Activated CD4-positive, alpha-beta T cell treated with anti-CD3 and anti-CD28 coated beads, Interleukin-2, Interleukin-4, amounts not matched to agents 100 ng/mL and 50 ng/mL, durations not matched to agents 16 hours and 8 hours (primary cell): Measurements from ENCODE around the gene CYP2J2.
"Not testable (repeated sequence)": the region's sequence is repeated elsewhere in the genome, so short reads cannot be mapped to it uniquely, and the experiment has no call there.

Source experiments
- DNase-seq: peaks from one replicate; pipeline ENCODE4 v3.0.0-alpha.2; 2020; ENCODE audit warnings: low spot score

The CYP2J2 gene

DNA sequence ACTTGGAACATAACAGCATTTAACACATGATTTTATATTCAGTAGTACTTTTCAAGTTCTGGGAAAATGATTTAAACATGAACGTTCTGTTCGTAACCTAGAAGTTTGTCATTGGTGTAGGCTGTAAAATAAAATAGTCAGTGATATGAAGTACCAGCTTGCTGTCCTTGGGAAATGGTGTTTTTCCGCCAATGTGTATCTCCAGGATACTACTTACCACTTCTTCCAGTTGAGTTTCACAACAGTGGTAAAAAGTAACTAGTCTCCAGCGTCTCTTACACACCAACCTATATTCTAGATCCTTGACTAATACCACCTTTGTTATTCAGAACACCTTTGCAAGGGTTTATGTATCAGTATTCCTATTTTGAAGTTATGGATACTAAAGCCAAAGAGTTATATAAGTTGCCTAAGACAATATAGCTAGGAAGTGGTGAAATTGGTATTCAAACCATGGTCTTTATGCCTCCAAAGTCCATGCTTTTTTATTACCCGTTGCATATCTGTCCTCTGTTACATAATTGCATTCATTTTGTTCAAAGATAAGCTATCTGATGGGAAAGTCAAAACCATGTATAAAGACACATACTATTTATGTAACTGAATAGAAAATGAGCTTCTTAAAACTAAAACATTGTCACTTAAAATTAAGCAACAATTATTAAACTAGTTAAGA, 68.8 kb downstream of the CYP2J2 start:
- DNase-seq = no peak

DNA sequence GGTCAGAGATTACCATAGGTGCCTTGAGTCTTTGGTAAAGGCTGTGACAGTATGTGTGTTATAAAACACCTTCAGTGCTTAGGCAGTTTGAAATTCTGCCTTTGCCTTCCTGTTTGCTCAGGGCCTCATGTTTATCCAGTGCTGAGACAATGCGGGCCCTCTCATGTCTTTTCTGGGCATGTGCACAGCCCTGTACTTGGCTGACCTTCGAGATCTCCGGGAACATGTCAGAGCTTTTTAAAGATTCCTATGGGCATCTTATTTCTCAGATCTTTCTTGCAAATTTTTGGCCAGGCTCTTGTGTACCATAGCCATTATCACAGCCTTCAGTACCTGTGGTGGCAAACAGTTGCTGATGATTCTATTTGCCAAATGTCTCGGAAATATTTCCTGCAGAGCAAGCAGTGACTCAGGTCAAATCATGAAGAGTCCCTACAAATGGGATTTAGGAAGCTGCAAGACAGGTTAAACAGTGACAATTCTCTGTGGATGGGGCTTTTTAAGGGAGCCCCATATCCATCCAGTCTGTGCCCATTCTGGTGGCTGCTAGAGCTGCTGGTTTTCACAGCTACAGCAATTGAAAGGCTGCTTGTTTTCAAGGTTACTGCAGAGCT, 69.7 kb downstream of the CYP2J2 start:
- no peak for DNase-seq

GRCh38 chr1:59855297-59855696, 71.3 kb downstream of the CYP2J2 start:
- DNase-seq = not testable (repeated sequence)

DNA sequence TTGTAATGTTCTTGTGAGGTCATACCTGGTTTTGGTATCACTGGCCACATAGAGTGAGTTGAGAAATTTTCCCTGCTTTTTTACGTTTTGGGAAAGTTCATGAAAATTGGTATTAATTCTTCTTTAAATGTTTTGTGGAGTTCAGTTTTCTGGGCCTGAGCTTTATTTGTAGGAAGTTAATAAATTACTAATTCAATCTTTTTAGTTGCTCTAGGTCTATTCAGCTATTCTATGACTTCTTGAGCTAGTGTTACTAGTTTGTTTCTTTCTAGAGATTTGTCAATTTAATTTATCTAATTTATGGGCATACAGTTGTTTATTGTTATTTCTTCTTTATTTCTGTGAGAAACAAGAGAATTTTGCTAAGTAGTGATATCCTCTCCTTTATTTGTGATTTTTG, 74.5 kb downstream of the CYP2J2 start:
- DNase-seq = no peak

DNA sequence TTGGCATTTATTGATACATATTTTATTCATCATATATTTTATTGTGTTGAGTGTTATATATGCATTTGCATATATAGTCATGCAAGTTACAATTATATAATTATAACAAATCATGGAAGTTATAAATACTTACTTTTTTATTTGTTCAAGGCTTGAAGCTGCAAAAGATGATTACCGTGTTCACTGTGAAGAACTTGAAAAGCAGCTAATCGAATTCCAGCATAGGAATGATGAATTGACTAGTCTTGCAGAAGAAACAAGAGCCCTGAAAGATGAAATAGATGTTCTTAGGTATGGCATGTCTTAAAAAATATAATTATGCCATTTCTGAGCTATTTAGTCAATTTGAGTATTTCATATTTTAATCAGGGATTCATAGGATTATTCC, 79.7 kb downstream of the CYP2J2 start:
- DNase-seq = no peak

GRCh38 chr1:59846209-59846894, 80.2 kb downstream of the CYP2J2 start:
- no peak for DNase-seq

- no peak for DNase-seq
Measured at GRCh38 chr1:59845091-59845490, 81.5 kb downstream of the CYP2J2 start.
